Neural progenitor cell (in vitro differentiated cells): ENCODE data around the gene POLR3A. TPM values are rescaled to one million over a fixed set of nuclear protein-coding genes. Genes with fewer than 3 reads are reported as not detected.
"Not testable (repeated sequence)": the region's sequence is repeated elsewhere in the genome, so short reads cannot be mapped to it uniquely, and the experiment has no call there.

Source experiments
- DNase-seq: peaks from one replicate; pipeline ENCODE4 v3.0.0-alpha.2; 2016; ENCODE audit warnings: low spot score
- H2AFZ ChIP-seq: fragments of 200-600 bp; sonication (generic); replicated peaks from 2 replicates; pipeline ENCODE4 v1.6.1; 2016; ENCODE audit warnings: antibody characterized with exemption
- H3F3A ChIP-seq: fragments of 200-600 bp; sonication (generic); 2 replicates; pipeline ENCODE4 v1.6.1; 2016; ENCODE audit warnings: antibody characterized with exemption, low read depth
- H3K27ac ChIP-seq: fragments of 200-600 bp; sonication (generic); 2 replicates; pipeline ENCODE4 v1.5.1; 2016; ENCODE audit warnings: mild to moderate bottlenecking
- H3K27me3 ChIP-seq: fragments of 200-600 bp; sonication (generic); 2 replicates; pipeline ENCODE4 v1.6.1; 2016; ENCODE audit warnings: mild to moderate bottlenecking, moderate library complexity
- H3K36me3 ChIP-seq: fragments of 200-600 bp; sonication (generic); 2 replicates; pipeline ENCODE4 v1.5.1; 2016
- H3K4me1 ChIP-seq: fragments of 200-600 bp; sonication (generic); 2 replicates; pipeline ENCODE4 v1.6.1; 2016; ENCODE audit warnings: mixed run types
- H3K4me2 ChIP-seq: fragments of 200-600 bp; sonication (generic); 2 replicates; pipeline ENCODE4 v1.6.1; 2016
- H3K4me3 ChIP-seq: fragments of 200-600 bp; sonication (generic); 2 replicates; pipeline ENCODE4 v1.5.1; 2016
- H3K79me2 ChIP-seq: fragments of 200-600 bp; sonication (generic); 2 replicates; pipeline ENCODE4 v1.6.1; 2016; ENCODE audit warnings: low read depth
- H3K9ac ChIP-seq: fragments of 200-600 bp; sonication (generic); 2 replicates; pipeline ENCODE4 v1.6.1; 2016
- H3K9me3 ChIP-seq: fragments of 200-600 bp; sonication (generic); 2 replicates; pipeline ENCODE4 v1.5.1; 2016; ENCODE audit warnings: low read depth
- H4K20me1 ChIP-seq: fragments of 200-600 bp; sonication (generic); 2 replicates; pipeline ENCODE4 v1.6.1; 2016; ENCODE audit warnings: low read depth
- H3K27ac Mint-ChIP-seq: 3 replicates; pipeline ENCODE4 v1.8.0; 2021; ENCODE audit warnings: mixed read lengths
- H3K27me3 Mint-ChIP-seq: 2 replicates; pipeline ENCODE4 v1.8.0; 2022; ENCODE audit warnings: low read depth, mild to moderate bottlenecking, inconsistent platforms, moderate library complexity, mixed read lengths; ENCODE audit not compliant: insufficient read depth
- H3K36me3 Mint-ChIP-seq: 3 replicates; pipeline ENCODE4 v1.8.0; 2021; ENCODE audit warnings: mixed read lengths
- H3K4me1 Mint-ChIP-seq: 3 replicates; pipeline ENCODE4 v1.8.0; 2021; ENCODE audit warnings: mixed read lengths
- H3K4me3 Mint-ChIP-seq: 3 replicates; pipeline ENCODE4 v1.8.0; 2021; ENCODE audit warnings: mild to moderate bottlenecking, moderate library complexity, mixed read lengths
- H3K9me3 Mint-ChIP-seq: 3 replicates; pipeline ENCODE4 v1.8.0; 2020; ENCODE audit warnings: mixed read lengths
- CTCF ChIP-seq: fragments of 200-600 bp; sonication (generic); IDR thresholded peaks from 2 replicates; pipeline ENCODE4 v1.5.1; 2017; ENCODE audit warnings: antibody characterized with exemption, mild to moderate bottlenecking
- EZH2 ChIP-seq: fragments of 200-600 bp; sonication (generic); IDR thresholded peaks from 2 replicates; pipeline ENCODE4 v1.6.1; 2017; ENCODE audit warnings: antibody characterized with exemption, mild to moderate bottlenecking, moderate library complexity
- EZH2phosphoT487 ChIP-seq: fragments of 200-600 bp; sonication (generic); IDR thresholded peaks from 2 replicates; pipeline ENCODE4 v1.6.1; 2017; ENCODE audit warnings: antibody characterized with exemption
- total RNA-seq: library from RNA; depleted of rRNA; stranded (reverse); fragments of >200 nt; gene quantifications from 2 replicates; pipeline ENCODE4 v1.2.3, GENCODE V29; 2015; ENCODE audit warnings: low replicate concordance

POLR3A gene
- total RNA-seq, result 16.0 and 18.0 TPM in 2 replicates

DNA sequence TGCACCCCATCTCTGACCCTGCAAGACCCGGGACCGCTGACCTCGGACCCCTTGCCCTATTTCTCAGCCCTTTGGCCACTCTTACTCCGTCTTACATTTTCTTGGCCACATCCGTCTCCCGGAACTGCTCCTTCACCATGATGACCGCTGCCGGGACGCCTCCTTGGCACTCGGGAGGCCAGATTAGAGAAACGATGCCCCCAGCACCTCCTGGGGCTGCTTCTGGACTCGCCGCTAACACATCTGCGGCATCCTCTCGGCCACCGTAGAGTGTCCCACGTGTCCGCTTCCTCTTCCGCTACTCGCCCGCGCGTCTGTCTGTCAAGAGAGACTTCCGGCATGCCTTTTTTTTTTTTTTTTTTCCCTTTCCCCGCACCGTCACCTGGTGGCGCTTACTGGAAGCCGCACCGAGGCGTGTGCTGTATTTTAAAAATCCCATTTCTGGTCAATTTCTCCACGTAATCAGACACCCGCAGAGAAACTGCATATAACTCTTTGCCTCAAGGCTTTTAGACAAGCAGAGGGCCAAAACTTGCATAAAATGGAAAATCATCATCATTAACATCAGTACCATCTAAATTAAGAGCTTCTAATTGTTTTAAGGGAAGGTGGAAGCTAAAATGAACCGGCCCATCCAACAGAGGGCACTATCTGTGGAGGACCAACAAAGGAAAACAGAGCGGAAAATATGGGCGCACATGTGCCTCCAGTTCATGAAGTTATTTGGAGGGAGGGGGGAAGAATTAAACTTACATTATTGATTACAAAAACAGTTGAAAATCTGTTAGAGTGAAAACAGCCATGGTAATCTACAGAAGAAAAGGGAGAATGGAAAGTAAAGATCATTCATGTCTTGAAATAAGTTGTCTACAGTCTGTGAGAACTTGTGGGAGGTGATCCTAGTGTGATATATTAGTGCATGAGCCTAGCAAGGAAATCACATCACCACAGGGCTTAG, at the start of gene POLR3A:
Gene POLR3A, minus strand, starts transcription at position 247 of the 958 bp plus-strand sequence. Its CDS starts 108 bp downstream, at position 139.
- peaks cover 10% of the 10 kb centered on the region for H3K4me1 ChIP-seq
- H3K9me3 ChIP-seq, result no peaks in the 10 kb centered on the region
- peaks cover 11% of the 10 kb centered on the region for H3K36me3 Mint-ChIP-seq
- H2AFZ ChIP-seq, result peak within 1 kb of the TSS; percentile 84
- TF ChIP-seq EZH2 (no peak), EZH2phosphoT487 (no peak), CTCF (peak; percentile 78)
- peak; percentile 96 for DNase-seq
- H3K79me2 ChIP-seq, result peaks cover 41% of the 10 kb centered on the region
- no peaks in the 10 kb centered on the region for H3K36me3 ChIP-seq
- no peaks in the 10 kb centered on the region for H3K27me3 ChIP-seq
- H3F3A ChIP-seq, result peaks cover 15% of the 10 kb centered on the region
- H3K9me3 Mint-ChIP-seq, result peaks cover 2% of the 10 kb centered on the region
- peaks cover 21% of the 10 kb centered on the region for H3K4me1 Mint-ChIP-seq
- H3K4me2 ChIP-seq, result peak within 1 kb of the TSS; percentile 96
- H3K27ac Mint-ChIP-seq, result peak within 1 kb of the TSS; percentile 97
- H3K27me3 Mint-ChIP-seq, result no peaks in the 10 kb centered on the region
- peak within 1 kb of the TSS; percentile 78 for H3K9ac ChIP-seq
- H3K4me3 ChIP-seq, result peak within 1 kb of the TSS; percentile 93
- no peak within 1 kb of the TSS for H3K27ac ChIP-seq
- peaks cover 12% of the 10 kb centered on the region for H4K20me1 ChIP-seq
- H3K4me3 Mint-ChIP-seq, result peak within 1 kb of the TSS; percentile 99

- Histone ChIP-seq H3K36me3 (no peaks in the 10 kb centered on the region), H2AFZ (no peak overlapping the region), H3K9ac (no peak overlapping the region), H3K79me2 (no peaks in the 10 kb centered on the region), H3K4me2 (no peak overlapping the region), H3K9me3 (no peaks in the 10 kb centered on the region), H3K27me3 (no peaks in the 10 kb centered on the region), H3K27ac (no peak overlapping the region), H3K4me1 (no peaks in the 10 kb centered on the region), H4K20me1 (no peaks in the 10 kb centered on the region), H3K4me3 (no peak overlapping the region), H3F3A (no peaks in the 10 kb centered on the region)
- no peak overlapping the region for H3K4me3 Mint-ChIP-seq
- no peaks in the 10 kb centered on the region for H3K36me3 Mint-ChIP-seq
- peaks cover 3% of the 10 kb centered on the region for H3K27me3 Mint-ChIP-seq
- no peak for DNase-seq
- peaks cover 23% of the 10 kb centered on the region for H3K9me3 Mint-ChIP-seq
- H3K4me1 Mint-ChIP-seq, result no peaks in the 10 kb centered on the region
- H3K27ac Mint-ChIP-seq, result no peak overlapping the region
- TF ChIP-seq EZH2, result no peak
- no peak for TF ChIP-seq CTCF
- no peak for TF ChIP-seq EZH2phosphoT487
Observed at GRCh38 chr10:78078539-78079330, 49.4 kb upstream of the POLR3A start.

DNA sequence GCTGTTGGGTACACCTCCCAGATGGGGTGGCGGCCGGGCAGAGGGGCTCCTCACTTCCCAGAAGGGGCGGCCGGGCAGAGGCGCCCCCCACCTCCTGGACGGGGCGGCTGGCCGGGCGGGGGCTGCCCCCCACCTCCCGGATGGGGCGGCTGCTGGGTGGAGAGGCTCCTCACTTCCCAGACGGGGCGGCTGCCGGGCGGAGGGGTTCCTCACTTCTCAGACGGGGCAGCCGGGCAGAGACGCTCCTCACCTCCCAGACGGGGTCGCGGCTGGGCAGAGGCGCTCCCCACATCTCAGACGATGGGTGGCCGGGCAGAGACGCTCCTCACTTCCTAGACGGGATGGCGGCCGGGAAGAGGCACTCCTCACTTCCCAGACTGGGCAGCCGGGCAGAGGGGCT, 46.5 kb upstream of the POLR3A start:
- H3K4me3 ChIP-seq, H3K27ac ChIP-seq, H3K9ac ChIP-seq, H2AFZ ChIP-seq, H3K4me1 ChIP-seq, H3K27me3 Mint-ChIP-seq, H3K27me3 ChIP-seq, H3K9me3 ChIP-seq, H3K4me1 Mint-ChIP-seq, H3K36me3 ChIP-seq, H3K27ac Mint-ChIP-seq, DNase-seq, H3K4me3 Mint-ChIP-seq, H4K20me1 ChIP-seq, H3K4me2 ChIP-seq, H3F3A ChIP-seq, H3K79me2 ChIP-seq, H3K36me3 Mint-ChIP-seq: not testable (repeated sequence)
- peaks cover 23% of the 10 kb centered on the region for H3K9me3 Mint-ChIP-seq
